ENCODE results near the gene PIGL. TPM values are rescaled to one million over a fixed set of nuclear protein-coding genes. Genes with fewer than 3 reads are reported as not detected.
"Not testable (repeated sequence)": the region's sequence is repeated elsewhere in the genome, so short reads cannot be mapped to it uniquely, and the experiment has no call there.

Gene PIGL
- total and polyA plus RNA-seq, 2 of the 4 experiments (the other 2 are of a cell fraction): 17.9 to 29.5 TPM

DNA sequence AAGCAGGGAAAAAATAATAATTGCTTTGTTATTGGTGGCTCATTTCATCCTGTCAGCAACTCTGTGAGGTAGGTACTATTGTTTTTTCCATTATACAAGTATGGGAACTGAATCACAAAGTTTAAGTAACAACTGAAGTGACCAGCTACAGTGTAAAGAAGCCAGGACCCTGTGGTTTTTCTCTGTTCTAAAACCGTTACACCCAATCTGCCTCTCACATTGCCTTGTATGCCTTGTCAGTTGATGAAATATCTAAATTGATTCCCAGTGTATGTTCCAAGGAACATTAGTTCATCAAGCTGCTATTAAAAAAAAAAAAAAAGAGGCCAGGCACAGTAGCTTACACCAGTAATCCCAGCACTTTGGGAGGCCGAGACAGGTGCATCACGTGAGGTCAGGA is 5.4 kb downstream of the PIGL start:
- H2BK120ac ChIP-seq (ENCODE audit: low read depth, low read length): no peak overlapping the region
- ChIA-PET POLR2A (ENCODE audit: unreplicated experiment) (no interaction called here), CTCF (interaction anchor here (0.7 to 1.7 kb wide), 2 partner anchors 13 to 82 kb away, joined by 3 read pairs; no protein-coding TSS in a partner anchor)
- peaks cover 30 to 52% of the 10 kb centered on the region in 2 experiments for H3K79me1 ChIP-seq (ENCODE audit: low read depth in 1 of 2, low read length in 2 of 2)
- no peak overlapping the region for H2AK9ac ChIP-seq (replicated peaks; ENCODE audit: low read depth, low read length, poor library complexity)
- in situ Hi-C loops (cut with MboI; ENCODE audit: low sequenced_read_pairs) (no loop called here), intact Hi-C loops (cut with micrococcal nuclease) (no loop called here), dilution Hi-C loops (cut with HindIII; ENCODE audit: low sequenced_read_pairs, unreplicated experiment) (no loop called here)
- no peak overlapping the region for H3K23ac ChIP-seq (ENCODE audit: low read depth, low read length)
- no peak overlapping the region for H2AFZ ChIP-seq (replicated peaks; ENCODE audit: low read length, poor library complexity)
- no peak overlapping the region for H3K4ac ChIP-seq (ENCODE audit: low read depth, low read length)
- no peaks in the 10 kb centered on the region for H3K27me3 ChIP-seq (ENCODE audit: control insufficient read depth, insufficient read depth, low read length)
- H3K9ac ChIP-seq (ENCODE audit: low read depth, low read length): no peak overlapping the region
- no peak for DNase-seq
- TF ChIP-seq, protein P1, sequence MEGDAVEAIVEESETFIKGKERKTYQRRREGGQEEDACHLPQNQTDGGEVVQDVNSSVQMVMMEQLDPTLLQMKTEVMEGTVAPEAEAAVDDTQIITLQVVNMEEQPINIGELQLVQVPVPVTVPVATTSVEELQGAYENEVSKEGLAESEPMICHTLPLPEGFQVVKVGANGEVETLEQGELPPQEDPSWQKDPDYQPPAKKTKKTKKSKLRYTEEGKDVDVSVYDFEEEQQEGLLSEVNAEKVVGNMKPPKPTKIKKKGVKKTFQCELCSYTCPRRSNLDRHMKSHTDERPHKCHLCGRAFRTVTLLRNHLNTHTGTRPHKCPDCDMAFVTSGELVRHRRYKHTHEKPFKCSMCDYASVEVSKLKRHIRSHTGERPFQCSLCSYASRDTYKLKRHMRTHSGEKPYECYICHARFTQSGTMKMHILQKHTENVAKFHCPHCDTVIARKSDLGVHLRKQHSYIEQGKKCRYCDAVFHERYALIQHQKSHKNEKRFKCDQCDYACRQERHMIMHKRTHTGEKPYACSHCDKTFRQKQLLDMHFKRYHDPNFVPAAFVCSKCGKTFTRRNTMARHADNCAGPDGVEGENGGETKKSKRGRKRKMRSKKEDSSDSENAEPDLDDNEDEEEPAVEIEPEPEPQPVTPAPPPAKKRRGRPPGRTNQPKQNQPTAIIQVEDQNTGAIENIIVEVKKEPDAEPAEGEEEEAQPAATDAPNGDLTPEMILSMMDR (conservative IDR thresholded peaks at IDR 0.05; ENCODE audit: low read depth, low read length): no peak
- TF ChIP-seq MXI1 (IDR thresholded peaks at IDR 0.05; ENCODE audit: borderline replicate concordance, low read depth, low read length) (no peak), SMC3 (IDR thresholded peaks at IDR 0.05; ENCODE audit: low read depth, low read length) (no peak), CEBPB (IDR thresholded peaks at IDR 0.05; ENCODE audit: low read depth, low read length) (no peak)
- no peak overlapping the region for H3K18ac ChIP-seq (ENCODE audit: low read depth, low read length)
- no peak overlapping the region for H2BK5ac ChIP-seq (ENCODE audit: low read depth, low read length, poor library complexity, severe bottlenecking)
- H3K56ac ChIP-seq (ENCODE audit: extremely low read depth, insufficient read depth, low read length): no peak overlapping the region
- H2BK20ac ChIP-seq (ENCODE audit: low read depth, low read length): no peak overlapping the region; the same call in 1 of the 2 replicates
- H3K9me1 ChIP-seq (ENCODE audit: insufficient read depth, low read length): no peaks in the 10 kb centered on the region
- 0 out of 2 replicates have a peak, but pooled peaks cover 2% of the 10 kb centered on the region for H3K4me1 ChIP-seq (ENCODE audit: control insufficient read depth, insufficient read depth, low read length)
- no peak overlapping the region; the same call in 1 of the 2 replicates for H4K5ac ChIP-seq (ENCODE audit: low read depth, low read length)
- H3K4me2 ChIP-seq (ENCODE audit: low read depth, low read length): no peak overlapping the region
- no peaks in the 10 kb centered on the region; the same call in 1 of the 2 replicates for H4K20me1 ChIP-seq (ENCODE audit: insufficient read depth, low read length)
- no peak overlapping the region for H2BK15ac ChIP-seq (ENCODE audit: low read depth, low read length)
- no peak overlapping the region for H3K14ac ChIP-seq (replicated peaks; ENCODE audit: low read depth, low read length)
- no peak overlapping the region for H3K27ac ChIP-seq (ENCODE audit: insufficient read depth, low read length)
- no TSS peak for BruUV-seq (replicated peaks)
- ATAC-seq (ENCODE audit: low read depth): no peak
- no peak overlapping the region for H4K91ac ChIP-seq (ENCODE audit: insufficient read depth, low read depth, low read length)
- no CpG with 5 or more reads among the region's 3 CpGs for WGBS, 2 experiments (ENCODE audit: extremely low coverage in 2 of 2, insufficient read length in 1 of 2)
- no peak overlapping the region for H4K8ac ChIP-seq (ENCODE audit: low read depth in 2 of 2, low read length in 2 of 2)
- no peaks in the 10 kb centered on the region for H3K36me3 ChIP-seq (ENCODE audit: control insufficient read depth, insufficient read depth, low read length)
- no peaks in the 10 kb centered on the region for H3K9me3 ChIP-seq (ENCODE audit: control insufficient read depth, insufficient read depth, low read length)
- no peak overlapping the region for H2AK5ac ChIP-seq (ENCODE audit: low read depth, low read length)
- no peak overlapping the region for H3K4me3 ChIP-seq (ENCODE audit: insufficient read depth, low read depth, low read length)

DNA sequence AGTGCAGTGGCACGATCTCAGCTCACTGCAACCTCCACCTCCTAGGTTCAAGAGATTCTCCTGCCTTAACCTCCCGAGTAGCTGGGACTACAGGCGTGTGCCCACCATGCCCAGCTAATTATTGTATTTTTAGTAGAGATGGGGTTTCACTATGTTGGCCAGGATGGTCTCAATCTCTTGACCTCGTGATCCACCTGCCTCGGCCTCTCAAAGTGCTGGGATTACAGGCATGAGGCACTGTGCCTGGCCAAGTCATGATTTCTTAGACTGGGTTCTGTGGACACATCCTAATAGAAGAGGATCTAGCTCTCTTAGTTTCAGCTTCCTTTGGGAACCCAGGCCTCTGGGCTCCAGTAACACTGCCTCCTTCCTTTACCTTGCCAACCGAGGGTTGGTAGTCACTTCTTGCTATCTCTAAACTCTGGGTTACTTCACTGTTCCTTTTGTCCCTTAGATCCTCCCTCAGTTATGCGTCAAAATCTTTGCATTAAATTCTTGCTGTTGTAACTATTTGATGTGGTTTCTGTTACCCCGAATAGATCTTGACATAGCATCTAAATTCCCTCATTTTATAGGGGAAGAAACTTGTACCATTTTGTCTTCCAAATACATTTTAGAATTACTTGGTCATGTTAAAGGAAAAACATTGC is 13.0 kb downstream of the PIGL start:
- H4K8ac ChIP-seq (ENCODE audit: low read depth in 2 of 2, low read length in 2 of 2); H2AK9ac ChIP-seq (replicated peaks; ENCODE audit: low read depth, low read length, poor library complexity); in situ Hi-C loops (cut with MboI; ENCODE audit: low sequenced_read_pairs); dilution Hi-C loops (cut with HindIII; ENCODE audit: low sequenced_read_pairs, unreplicated experiment); H3K4me1 ChIP-seq (ENCODE audit: control insufficient read depth, insufficient read depth, low read length); H4K20me1 ChIP-seq (ENCODE audit: insufficient read depth, low read length); H3K36me3 ChIP-seq (ENCODE audit: control insufficient read depth, insufficient read depth, low read length); POLR2A ChIA-PET (ENCODE audit: unreplicated experiment); H3K4me3 ChIP-seq (ENCODE audit: insufficient read depth, low read depth, low read length); H3K9me3 ChIP-seq (ENCODE audit: control insufficient read depth, insufficient read depth, low read length); H2BK120ac ChIP-seq (ENCODE audit: low read depth, low read length); H2BK15ac ChIP-seq (ENCODE audit: low read depth, low read length); H2AFZ ChIP-seq (replicated peaks; ENCODE audit: low read length, poor library complexity); H3K9ac ChIP-seq (ENCODE audit: low read depth, low read length); H3K23ac ChIP-seq (ENCODE audit: low read depth, low read length); H2BK5ac ChIP-seq (ENCODE audit: low read depth, low read length, poor library complexity, severe bottlenecking); H3K27ac ChIP-seq (ENCODE audit: insufficient read depth, low read length); DNase-seq; CTCF ChIA-PET; H3K9me1 ChIP-seq (ENCODE audit: insufficient read depth, low read length); ATAC-seq (ENCODE audit: low read depth); intact Hi-C loops (cut with micrococcal nuclease); BruUV-seq (replicated peaks); H4K91ac ChIP-seq (ENCODE audit: insufficient read depth, low read depth, low read length); H3K27me3 ChIP-seq (ENCODE audit: control insufficient read depth, insufficient read depth, low read length); H4K5ac ChIP-seq (ENCODE audit: low read depth, low read length); H3K18ac ChIP-seq (ENCODE audit: low read depth, low read length); H3K56ac ChIP-seq (ENCODE audit: extremely low read depth, insufficient read depth, low read length); H3K4me2 ChIP-seq (ENCODE audit: low read depth, low read length): not testable (repeated sequence)
- Histone ChIP-seq H3K14ac (replicated peaks; ENCODE audit: low read depth, low read length) (0 out of 2 replicates have a peak overlapping the region, but pooled peaks have one; percentile 19), H3K79me1 (ENCODE audit: low read depth in 1 of 2, low read length in 2 of 2) (peaks cover 27 to 44% of the 10 kb centered on the region in 2 experiments; a peak in 3 of 4 replicates), H2AK5ac (ENCODE audit: low read depth, low read length) (peak overlapping the region; percentile 68), H3K4ac (ENCODE audit: low read depth, low read length) (peak overlapping the region; percentile 41; the same call in 1 of the 2 replicates), H2BK20ac (ENCODE audit: low read depth, low read length) (peak overlapping the region; percentile 33; the same call in 1 of the 2 replicates)
- WGBS, 2 experiments (ENCODE audit: extremely low coverage in 2 of 2, insufficient read length in 1 of 2): no CpG with 5 or more reads among the region's 8 CpGs
